ENCODE results near the gene C1QB.

Gene C1QB

DNA sequence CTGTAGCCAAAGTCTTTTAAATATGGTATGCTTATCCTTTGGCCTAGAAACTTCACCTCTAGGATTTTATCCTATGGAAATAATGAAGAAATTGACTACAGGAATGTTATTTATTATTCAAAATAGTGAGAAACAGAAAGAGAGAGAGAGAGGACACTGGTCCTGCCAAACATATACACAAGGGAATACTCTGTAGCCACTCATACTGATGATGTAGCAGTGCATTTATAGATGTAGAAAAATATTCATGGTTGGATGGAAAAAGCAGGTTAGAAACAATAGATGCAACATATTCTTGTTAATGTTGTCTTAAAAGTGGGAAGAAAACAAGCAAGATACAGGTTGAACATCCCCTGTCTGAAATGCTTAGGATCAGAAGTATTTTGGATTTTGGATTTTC, 35.4 kb downstream of the C1QB start:
- no peaks in the 10 kb centered on the region for H3K9me3 ChIP-seq (ENCODE audit: insufficient read depth, low read length)
- H3K27me3 ChIP-seq (ENCODE audit: low read depth, low read length): no peaks in the 10 kb centered on the region

DNA sequence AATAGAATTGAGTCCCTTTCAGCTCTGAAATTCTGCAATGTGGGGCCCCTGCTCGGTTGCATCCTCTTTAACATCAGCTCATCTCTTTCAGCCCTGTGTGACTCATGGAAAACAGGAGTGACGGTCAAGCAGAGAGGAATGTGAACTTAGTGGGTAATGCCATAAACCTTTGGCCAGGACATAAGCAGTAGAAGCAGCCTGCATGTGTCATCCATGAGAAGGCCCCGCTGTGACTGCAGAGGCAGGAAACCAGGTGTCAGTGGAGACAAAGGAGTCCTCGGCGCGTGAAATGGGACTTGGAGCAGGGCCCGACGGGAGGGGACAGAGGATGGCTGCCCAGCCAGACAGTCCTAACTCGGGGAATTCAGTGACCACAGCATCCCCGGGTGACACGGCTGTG, 36.5 kb downstream of the C1QB start:
- Histone ChIP-seq H3K4me3 (ENCODE audit: low read length) (no peak overlapping the region), H3K4me1 (ENCODE audit: low read length) (no peaks in the 10 kb centered on the region), H2AFZ (ENCODE audit: low read depth, low read length) (no peak overlapping the region), H3K27me3 (ENCODE audit: low read depth, low read length) (no peaks in the 10 kb centered on the region), H3K36me3 (replicated peaks; ENCODE audit: low read depth, low read length) (no peaks in the 10 kb centered on the region), H4K20me1 (ENCODE audit: insufficient read depth, low read length) (no peaks in the 10 kb centered on the region), H3K79me2 (ENCODE audit: low read length) (no peaks in the 10 kb centered on the region), H3K27ac (ENCODE audit: low read length) (no peak overlapping the region), H3K9me3 (ENCODE audit: insufficient read depth, low read length) (no peaks in the 10 kb centered on the region), H3K9ac (ENCODE audit: low read length) (no peak overlapping the region), H3K4me2 (ENCODE audit: low read length) (no peak overlapping the region)
- TF ChIP-seq, protein P1, sequence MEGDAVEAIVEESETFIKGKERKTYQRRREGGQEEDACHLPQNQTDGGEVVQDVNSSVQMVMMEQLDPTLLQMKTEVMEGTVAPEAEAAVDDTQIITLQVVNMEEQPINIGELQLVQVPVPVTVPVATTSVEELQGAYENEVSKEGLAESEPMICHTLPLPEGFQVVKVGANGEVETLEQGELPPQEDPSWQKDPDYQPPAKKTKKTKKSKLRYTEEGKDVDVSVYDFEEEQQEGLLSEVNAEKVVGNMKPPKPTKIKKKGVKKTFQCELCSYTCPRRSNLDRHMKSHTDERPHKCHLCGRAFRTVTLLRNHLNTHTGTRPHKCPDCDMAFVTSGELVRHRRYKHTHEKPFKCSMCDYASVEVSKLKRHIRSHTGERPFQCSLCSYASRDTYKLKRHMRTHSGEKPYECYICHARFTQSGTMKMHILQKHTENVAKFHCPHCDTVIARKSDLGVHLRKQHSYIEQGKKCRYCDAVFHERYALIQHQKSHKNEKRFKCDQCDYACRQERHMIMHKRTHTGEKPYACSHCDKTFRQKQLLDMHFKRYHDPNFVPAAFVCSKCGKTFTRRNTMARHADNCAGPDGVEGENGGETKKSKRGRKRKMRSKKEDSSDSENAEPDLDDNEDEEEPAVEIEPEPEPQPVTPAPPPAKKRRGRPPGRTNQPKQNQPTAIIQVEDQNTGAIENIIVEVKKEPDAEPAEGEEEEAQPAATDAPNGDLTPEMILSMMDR (IDR thresholded peaks at IDR 0.05; ENCODE audit: low read depth, low read length): no peak
- TF ChIP-seq EZH2phosphoT487 (IDR thresholded peaks at IDR 0.05; ENCODE audit: low read depth): no peak

More for the DNA sequence above, 35.4 kb downstream of the C1QB start:
- Histone ChIP-seq H3K27ac (ENCODE audit: low read length) (no peak overlapping the region), H2AFZ (ENCODE audit: low read depth, low read length) (no peak overlapping the region), H3K36me3 (replicated peaks; ENCODE audit: low read depth, low read length) (no peaks in the 10 kb centered on the region), H3K4me1 (ENCODE audit: low read length) (no peaks in the 10 kb centered on the region), H3K79me2 (ENCODE audit: low read length) (no peaks in the 10 kb centered on the region), H3K4me3 (ENCODE audit: low read length) (no peak overlapping the region), H4K20me1 (ENCODE audit: insufficient read depth, low read length) (no peaks in the 10 kb centered on the region), H3K9ac (ENCODE audit: low read length) (no peak overlapping the region), H3K4me2 (ENCODE audit: low read length) (no peak overlapping the region)
- no peak for TF ChIP-seq EZH2phosphoT487 (IDR thresholded peaks at IDR 0.05; ENCODE audit: low read depth)
- TF ChIP-seq, protein P1 (IDR thresholded peaks at IDR 0.05; ENCODE audit: low read depth, low read length): no peak

DNA sequence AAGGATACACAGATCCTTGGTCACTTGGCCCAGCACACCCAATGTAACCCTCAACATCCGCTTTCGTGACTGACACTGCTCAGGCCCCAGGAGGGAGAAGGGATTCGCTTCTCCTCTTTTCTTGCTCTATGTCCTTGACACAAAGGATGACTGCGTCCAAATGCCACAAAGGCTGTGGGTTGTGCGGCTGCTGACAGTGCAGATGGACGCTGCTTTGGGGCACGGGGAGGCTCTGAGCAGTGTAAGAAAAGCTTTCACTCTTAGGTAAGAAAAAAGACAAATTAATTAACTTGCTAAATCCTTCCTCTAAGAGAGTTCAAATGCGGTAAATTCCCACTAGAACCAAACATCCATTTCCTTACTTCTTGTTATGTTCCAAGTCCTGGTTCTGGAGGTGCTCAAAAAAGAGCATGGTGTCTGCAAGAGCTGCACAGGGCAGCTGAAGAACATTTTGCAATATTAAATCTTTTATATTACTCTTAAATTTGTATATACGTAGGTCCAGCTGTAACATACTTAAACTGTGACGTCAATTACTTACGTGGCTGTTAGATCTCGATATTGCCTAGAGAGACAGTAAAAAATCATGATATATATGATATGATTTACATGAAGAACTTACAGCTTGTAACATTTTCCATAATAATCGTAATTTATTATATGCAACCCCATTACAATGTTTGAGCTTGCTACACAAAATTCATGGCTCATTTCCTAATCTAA, 38.2 kb downstream of the C1QB start:
- H3K4me1 ChIP-seq (ENCODE audit: low read length): no peaks in the 10 kb centered on the region
- H3K9me3 ChIP-seq (ENCODE audit: insufficient read depth, low read length): no peaks in the 10 kb centered on the region
- no peaks in the 10 kb centered on the region for H3K27me3 ChIP-seq (ENCODE audit: low read depth, low read length)
- no peak overlapping the region for H3K4me2 ChIP-seq (ENCODE audit: low read length)
- no peak overlapping the region for H3K9ac ChIP-seq (ENCODE audit: low read length)
- TF ChIP-seq, protein P1 (IDR thresholded peaks at IDR 0.05; ENCODE audit: low read depth, low read length): no peak
- TF ChIP-seq EZH2phosphoT487 (IDR thresholded peaks at IDR 0.05; ENCODE audit: low read depth): no peak
- H3K36me3 ChIP-seq (replicated peaks; ENCODE audit: low read depth, low read length): no peaks in the 10 kb centered on the region
- no peaks in the 10 kb centered on the region for H4K20me1 ChIP-seq (ENCODE audit: insufficient read depth, low read length)
- H2AFZ ChIP-seq (ENCODE audit: low read depth, low read length): no peak overlapping the region
- H3K79me2 ChIP-seq (ENCODE audit: low read length): no peaks in the 10 kb centered on the region
- H3K27ac ChIP-seq (ENCODE audit: low read length): no peak overlapping the region
- H3K4me3 ChIP-seq (ENCODE audit: low read length): no peak overlapping the region

DNA sequence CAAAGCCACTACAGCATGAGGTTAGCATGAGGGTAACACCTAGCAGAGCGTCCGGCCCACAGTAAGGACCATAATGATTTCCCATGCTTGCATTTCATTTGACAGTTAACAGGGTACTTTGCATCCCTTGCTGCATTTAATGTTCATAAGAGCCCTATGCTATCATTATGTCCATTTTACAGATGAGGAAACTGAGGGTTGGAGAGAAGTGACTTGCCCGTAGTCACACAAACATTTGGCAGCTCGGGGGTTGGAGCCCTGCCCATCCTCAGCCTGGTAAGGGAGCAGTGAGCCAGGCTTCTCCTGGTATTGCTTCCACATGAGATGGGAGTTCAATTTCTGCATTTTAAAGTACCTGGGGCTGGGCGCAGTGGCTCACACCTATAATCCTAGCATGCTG, 41.1 kb downstream of the C1QB start:
- no peaks in the 10 kb centered on the region for H4K20me1 ChIP-seq (ENCODE audit: insufficient read depth, low read length)
- H3K9ac ChIP-seq (ENCODE audit: low read length): no peak overlapping the region
- no peaks in the 10 kb centered on the region for H3K4me1 ChIP-seq (ENCODE audit: low read length)
- H2AFZ ChIP-seq (ENCODE audit: low read depth, low read length): no peak overlapping the region
- TF ChIP-seq EZH2phosphoT487 (IDR thresholded peaks at IDR 0.05; ENCODE audit: low read depth): no peak
- TF ChIP-seq, protein P1 (IDR thresholded peaks at IDR 0.05; ENCODE audit: low read depth, low read length): no peak
- no peaks in the 10 kb centered on the region for H3K27me3 ChIP-seq (ENCODE audit: low read depth, low read length)
- no peaks in the 10 kb centered on the region for H3K79me2 ChIP-seq (ENCODE audit: low read length)
- H3K9me3 ChIP-seq (ENCODE audit: insufficient read depth, low read length): no peaks in the 10 kb centered on the region
- no peak overlapping the region for H3K27ac ChIP-seq (ENCODE audit: low read length)
- no peak overlapping the region for H3K4me2 ChIP-seq (ENCODE audit: low read length)
- no peaks in the 10 kb centered on the region for H3K36me3 ChIP-seq (replicated peaks; ENCODE audit: low read depth, low read length)
- H3K4me3 ChIP-seq (ENCODE audit: low read length): no peak overlapping the region
